ENCODE results near the gene ACOT7. TPM values are rescaled to one million over a fixed set of nuclear protein-coding genes. Genes with fewer than 3 reads are reported as not detected.

The ACOT7 gene
- total RNA-seq, 4 donors from 2014 or later, result 3.7 to 13.4 (median 6.3) TPM

- intact Hi-C loops (cut with DNase I), result no loop called here
- Histone ChIP-seq H3K4me1 (no peaks in the 10 kb centered on the region), H3K27me3 (no peaks in the 10 kb centered on the region), H3K4me3 (replicated peaks in 1 of 3) (no peak overlapping the region), H3K27ac (no peak overlapping the region), H3K9me3 (no peaks in the 10 kb centered on the region), H3K36me3 (no peaks in the 10 kb centered on the region)
- TF ChIP-seq CTCF (IDR thresholded peaks at IDR 0.05) (no peak), POLR2A (IDR thresholded peaks at IDR 0.05) (no peak)
- no peak for DNase-seq
- 92 to 96% methylated on average over 14 to 15 of the region's 15 CpGs for WGBS, 2 donors
These were observed 86.5 kb downstream of the ACOT7 start for GRCh38 chr1:6307099-6307498.

- Histone ChIP-seq H3K27me3 (no peaks in the 10 kb centered on the region), H3K9me3 (no peaks in the 10 kb centered on the region), H3K4me1 (no peaks in the 10 kb centered on the region), H3K27ac (no peak overlapping the region), H3K4me3 (replicated peaks in 1 of 3) (no peak overlapping the region), H3K36me3 (no peaks in the 10 kb centered on the region)
- 91 to 92% methylated on average over 14 to 15 of the region's 15 CpGs for WGBS, 2 donors
- intact Hi-C loops (cut with DNase I), result no loop called here
- no peak for DNase-seq
- TF ChIP-seq CTCF (IDR thresholded peaks at IDR 0.05) (no peak), POLR2A (IDR thresholded peaks at IDR 0.05) (no peak)
These were observed 90.1 kb downstream of the ACOT7 start for GRCh38 chr1:6303397-6304012.

GRCh38 chr1:6302568-6302967, 91.0 kb downstream of the ACOT7 start:
- no peak for DNase-seq
- Histone ChIP-seq H3K27me3 (no peaks in the 10 kb centered on the region), H3K9me3 (no peaks in the 10 kb centered on the region), H3K36me3 (no peaks in the 10 kb centered on the region), H3K4me3 (replicated peaks in 1 of 3) (no peak overlapping the region), H3K27ac (no peak overlapping the region), H3K4me1 (no peaks in the 10 kb centered on the region)
- TF ChIP-seq CTCF (IDR thresholded peaks at IDR 0.05), result no peak
- TF ChIP-seq POLR2A (IDR thresholded peaks at IDR 0.05), result no peak
- intact Hi-C loops (cut with DNase I), result no loop called here
- 83 to 87% methylated on average over 7 of the region's 7 CpGs for WGBS, 2 donors

GRCh38 chr1:6301526-6301925, 92.0 kb downstream of the ACOT7 start:
- intact Hi-C loops (cut with DNase I), result no loop called here
- no peak overlapping the region for H3K4me3 ChIP-seq (replicated peaks in 1 of 3)
- no peaks in the 10 kb centered on the region for H3K27me3 ChIP-seq
- H3K36me3 ChIP-seq, result no peaks in the 10 kb centered on the region
- H3K4me1 ChIP-seq, result no peaks in the 10 kb centered on the region
- H3K27ac ChIP-seq, result no peak overlapping the region
- TF ChIP-seq POLR2A (IDR thresholded peaks at IDR 0.05) (no peak), CTCF (IDR thresholded peaks at IDR 0.05) (no peak)
- WGBS, 2 donors, result 89 to 94% methylated on average over 6 to 8 of the region's 8 CpGs
- H3K9me3 ChIP-seq, result no peaks in the 10 kb centered on the region
- DNase-seq, result no peak

GRCh38 chr1:6300342-6301048, 93.1 kb downstream of the ACOT7 start:
- Histone ChIP-seq H3K4me3 (replicated peaks in 1 of 3) (no peak overlapping the region), H3K36me3 (no peaks in the 10 kb centered on the region), H3K4me1 (no peaks in the 10 kb centered on the region), H3K27me3 (no peaks in the 10 kb centered on the region), H3K9me3 (no peaks in the 10 kb centered on the region), H3K27ac (no peak overlapping the region)
- WGBS, 2 donors, result 88 to 95% methylated on average over 28 to 32 of the region's 32 CpGs
- DNase-seq, result no peak
- TF ChIP-seq CTCF (IDR thresholded peaks at IDR 0.05), result no peak
- TF ChIP-seq POLR2A (IDR thresholded peaks at IDR 0.05), result no peak
- intact Hi-C loops (cut with DNase I), result no loop called here
